ENCODE measurements around the gene VPS72.

GRCh38 chr1:151159373-151159772 is 30.6 kb downstream of the VPS72 start:
- TF ChIP-seq CHD2 (IDR thresholded peaks at IDR 0.05; ENCODE audit: borderline replicate concordance, low read depth, low read length) (no peak), POLR2A (IDR thresholded peaks at IDR 0.05; ENCODE audit: low read depth, low read length) (no peak), USF1 (IDR thresholded peaks at IDR 0.05; ENCODE audit: borderline replicate concordance, extremely low read length, insufficient read depth, low read depth, low read length) (no peak), JUNB (IDR thresholded peaks at IDR 0.05) (no peak), FOXM1 (IDR thresholded peaks at IDR 0.05; ENCODE audit: low read depth, low read length) (no peak), TAF1 (IDR thresholded peaks at IDR 0.05; ENCODE audit: borderline replicate concordance, low read depth, low read length) (no peak), BRCA1 (IDR thresholded peaks at IDR 0.05; ENCODE audit: low read depth, low read length) (no peak), ZBTB33 (IDR thresholded peaks at IDR 0.05) (no peak), SUZ12 (IDR thresholded peaks at IDR 0.05; ENCODE audit: unreplicated experiment) (no peak), HDAC2 (IDR thresholded peaks at IDR 0.05) (no peak)
